Type B pancreatic cell (in vitro differentiated cells): Measurements from ENCODE around the gene COLGALT1. TPM values are rescaled to one million over a fixed set of nuclear protein-coding genes. Genes with fewer than 3 reads are reported as not detected.

ENCODE experiments used
- DNase-seq: peaks from one replicate; pipeline ENCODE4 v3.0.0; 2021; ENCODE audit warnings: mixed read lengths; ENCODE audit not compliant: unreplicated experiment; ENCODE audit errors: extremely low spot score
- H3K27ac Mint-ChIP-seq: 2 replicates; pipeline ENCODE4 v1.8.0; 2021; ENCODE audit warnings: mild to moderate bottlenecking, mixed read lengths
- H3K27me3 Mint-ChIP-seq: 2 replicates; pipeline ENCODE4 v1.8.0; 2021; ENCODE audit warnings: mixed read lengths
- H3K36me3 Mint-ChIP-seq: 2 replicates; pipeline ENCODE4 v1.8.0; 2021; ENCODE audit warnings: mixed read lengths
- H3K4me1 Mint-ChIP-seq: one replicate; pipeline ENCODE4 v1.8.0; 2021; ENCODE audit warnings: mixed read lengths; ENCODE audit not compliant: unreplicated experiment
- H3K4me3 Mint-ChIP-seq: 2 replicates; pipeline ENCODE4 v1.8.0; 2021; ENCODE audit warnings: mild to moderate bottlenecking, mixed read lengths
- H3K9me3 Mint-ChIP-seq: 2 replicates; pipeline ENCODE4 v1.8.0; 2021; ENCODE audit warnings: mixed read lengths
- total RNA-seq: library from RNA; stranded (reverse); gene quantifications from 2 replicates; pipeline ENCODE4 v1.2.1, GENCODE V29; 2021; ENCODE audit warnings: low replicate concordance
- TF ChIP-seq, protein P1 (sequence below): fragments of 200-600 bp; sonication (generic); conservative IDR thresholded peaks from 2 replicates; pipeline ENCODE4 v1.5.0; 2021; ENCODE audit warnings: antibody characterized with exemption, mild to moderate bottlenecking

Gene COLGALT1
- total RNA-seq, 1 donor from 2014 or later = 73.7 TPM

DNA sequence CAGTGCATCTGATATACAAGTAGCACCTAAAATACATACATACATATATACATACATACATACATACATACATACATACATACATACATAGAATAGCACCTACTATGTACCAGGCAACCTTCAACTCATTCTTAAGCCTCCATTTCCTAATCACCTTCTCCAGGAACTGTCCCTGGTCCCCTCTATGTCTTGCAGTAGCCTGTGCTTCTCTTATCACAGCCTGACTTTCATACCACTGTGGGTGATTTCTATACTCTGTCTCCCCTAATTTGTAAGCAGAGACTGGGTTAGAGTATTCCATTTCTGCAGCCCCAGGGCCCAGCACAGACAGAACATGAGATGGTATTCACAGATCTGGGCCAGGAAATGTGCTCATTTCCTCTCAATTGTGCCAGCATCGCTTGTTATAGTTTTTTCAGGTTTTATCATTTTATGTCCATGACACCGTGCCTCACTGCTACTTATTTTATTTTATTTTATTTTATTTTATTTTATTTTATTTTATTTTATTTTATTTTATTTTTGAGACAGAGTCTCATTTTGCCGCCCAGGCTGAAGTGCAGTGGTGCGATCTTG is 14.2 kb upstream of the COLGALT1 start:
- no peak for DNase-seq
- Mint-ChIP-seq H3K27ac (no peak overlapping the region), H3K27me3 (peaks cover 27% of the 10 kb centered on the region), H3K4me3 (peak overlapping the region; percentile 48), H3K36me3 (no peaks in the 10 kb centered on the region), H3K9me3 (no peaks in the 10 kb centered on the region), H3K4me1 (no peaks in the 10 kb centered on the region)
- TF ChIP-seq, protein P1, sequence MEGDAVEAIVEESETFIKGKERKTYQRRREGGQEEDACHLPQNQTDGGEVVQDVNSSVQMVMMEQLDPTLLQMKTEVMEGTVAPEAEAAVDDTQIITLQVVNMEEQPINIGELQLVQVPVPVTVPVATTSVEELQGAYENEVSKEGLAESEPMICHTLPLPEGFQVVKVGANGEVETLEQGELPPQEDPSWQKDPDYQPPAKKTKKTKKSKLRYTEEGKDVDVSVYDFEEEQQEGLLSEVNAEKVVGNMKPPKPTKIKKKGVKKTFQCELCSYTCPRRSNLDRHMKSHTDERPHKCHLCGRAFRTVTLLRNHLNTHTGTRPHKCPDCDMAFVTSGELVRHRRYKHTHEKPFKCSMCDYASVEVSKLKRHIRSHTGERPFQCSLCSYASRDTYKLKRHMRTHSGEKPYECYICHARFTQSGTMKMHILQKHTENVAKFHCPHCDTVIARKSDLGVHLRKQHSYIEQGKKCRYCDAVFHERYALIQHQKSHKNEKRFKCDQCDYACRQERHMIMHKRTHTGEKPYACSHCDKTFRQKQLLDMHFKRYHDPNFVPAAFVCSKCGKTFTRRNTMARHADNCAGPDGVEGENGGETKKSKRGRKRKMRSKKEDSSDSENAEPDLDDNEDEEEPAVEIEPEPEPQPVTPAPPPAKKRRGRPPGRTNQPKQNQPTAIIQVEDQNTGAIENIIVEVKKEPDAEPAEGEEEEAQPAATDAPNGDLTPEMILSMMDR = no peak

DNA sequence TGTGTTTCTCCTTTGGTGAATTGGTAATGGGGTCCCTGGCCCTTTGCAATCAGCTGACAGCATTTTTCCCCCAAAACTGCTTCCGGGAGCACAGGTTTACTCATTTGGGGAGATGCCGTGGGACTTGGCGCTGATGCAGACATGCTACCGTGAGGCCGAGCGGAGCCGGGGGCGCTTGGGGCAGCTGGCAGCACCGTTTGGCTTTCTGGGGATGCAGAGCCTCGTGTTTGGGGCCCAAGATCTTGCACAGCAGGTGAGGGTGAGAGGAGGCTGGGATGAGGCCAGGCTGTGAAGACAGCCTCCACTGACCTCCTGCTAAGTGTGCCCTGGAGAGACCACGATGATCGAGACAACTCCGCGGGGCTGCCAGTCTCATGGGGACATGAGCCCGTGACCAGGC is 13.4 kb upstream of the COLGALT1 start:
- Mint-ChIP-seq H3K4me3 (no peak overlapping the region), H3K9me3 (no peaks in the 10 kb centered on the region), H3K27ac (no peak overlapping the region), H3K27me3 (peaks cover 22% of the 10 kb centered on the region), H3K36me3 (no peaks in the 10 kb centered on the region), H3K4me1 (no peaks in the 10 kb centered on the region)
- TF ChIP-seq, protein P1 = no peak
- no peak for DNase-seq

DNA sequence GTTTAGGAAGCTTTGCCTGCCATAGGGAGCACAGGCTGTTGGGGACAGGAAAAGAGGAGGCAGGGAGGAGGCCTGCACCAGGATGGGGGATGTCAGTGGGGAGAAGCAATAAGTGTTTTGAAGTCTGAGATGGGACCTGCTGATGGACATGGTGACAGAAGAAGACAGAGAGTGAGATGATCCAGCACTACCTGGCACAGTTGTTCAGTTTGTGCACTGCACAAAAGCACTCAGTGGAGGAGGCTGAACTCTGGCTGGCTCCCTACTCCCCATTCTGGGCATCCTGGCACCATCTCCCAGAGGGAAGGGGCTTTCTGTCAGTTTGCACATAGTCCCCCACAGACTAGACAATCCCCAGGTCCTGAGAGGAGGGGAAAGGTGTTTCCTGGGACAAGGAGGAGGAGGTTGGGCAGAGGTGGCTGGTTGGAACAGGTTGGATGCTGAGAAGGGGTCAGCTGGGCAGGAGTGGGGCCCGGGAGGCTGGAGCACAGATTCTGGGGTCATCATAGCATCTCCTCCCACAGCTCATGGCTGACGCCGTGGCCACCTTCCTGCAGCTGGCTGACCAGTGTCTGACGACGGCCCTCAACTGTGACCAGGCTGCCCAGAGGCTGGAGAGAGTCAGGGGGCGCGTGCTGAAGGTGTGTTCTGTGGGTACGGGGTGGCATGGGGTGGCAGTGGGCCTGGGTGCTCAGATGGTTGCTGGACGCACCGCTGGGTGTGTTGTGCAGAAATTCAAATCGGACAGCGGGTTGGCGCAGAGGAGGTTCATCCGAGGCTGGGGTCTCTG is 12.5 kb upstream of the COLGALT1 start:
- Mint-ChIP-seq H3K27ac (no peak overlapping the region), H3K36me3 (no peaks in the 10 kb centered on the region), H3K27me3 (peaks cover 14% of the 10 kb centered on the region), H3K9me3 (no peaks in the 10 kb centered on the region), H3K4me1 (no peaks in the 10 kb centered on the region), H3K4me3 (no peak overlapping the region)
- DNase-seq = no peak
- TF ChIP-seq, protein P1 = no peak

DNA sequence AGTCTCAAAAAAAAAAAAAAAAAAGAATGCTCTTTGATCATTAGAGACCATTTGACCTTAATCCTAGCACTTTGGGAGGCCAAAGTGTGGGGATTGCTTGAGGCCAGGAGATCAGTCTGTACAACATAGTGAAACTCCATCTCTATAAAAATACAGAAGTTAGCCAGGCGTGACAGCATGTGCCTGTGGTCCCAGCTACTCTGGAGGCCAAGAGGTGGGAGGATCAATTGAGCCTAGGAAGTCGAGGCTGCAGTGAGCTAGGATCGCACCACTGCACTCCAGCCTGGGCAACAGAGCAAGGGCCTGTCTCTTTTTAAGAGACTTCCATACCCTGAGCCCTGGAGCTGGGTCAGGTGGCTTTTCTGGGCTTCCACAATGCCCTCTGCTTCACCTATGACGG is 11.5 kb upstream of the COLGALT1 start:
- peaks cover 6% of the 10 kb centered on the region for H3K27me3 Mint-ChIP-seq
- no peaks in the 10 kb centered on the region for H3K9me3 Mint-ChIP-seq
- H3K4me3 Mint-ChIP-seq = no peak overlapping the region
- no peak overlapping the region for H3K27ac Mint-ChIP-seq
- no peak for DNase-seq
- TF ChIP-seq, protein P1 = no peak
- no peaks in the 10 kb centered on the region for H3K36me3 Mint-ChIP-seq
- no peaks in the 10 kb centered on the region for H3K4me1 Mint-ChIP-seq

DNA sequence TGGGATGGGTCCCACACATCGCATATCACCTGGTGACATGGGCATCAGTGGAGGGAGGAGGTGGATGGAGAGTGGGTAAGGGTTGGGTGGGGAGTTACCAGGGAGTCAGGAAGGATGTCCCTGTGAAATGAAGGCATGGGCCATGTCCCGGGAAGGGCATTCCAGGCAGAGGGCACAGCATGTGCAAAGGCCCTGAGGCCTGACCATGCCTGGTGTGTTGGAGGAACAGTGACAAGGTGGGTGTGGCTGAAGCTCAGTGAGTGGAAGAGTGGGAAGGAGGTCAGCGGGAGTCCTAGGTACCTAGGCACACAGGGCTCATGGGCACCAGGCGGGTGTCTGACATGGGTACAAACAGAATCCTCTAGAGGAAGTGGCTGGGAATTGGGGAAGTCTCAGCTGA is 11.0 kb upstream of the COLGALT1 start:
- no peak overlapping the region for H3K4me3 Mint-ChIP-seq
- H3K4me1 Mint-ChIP-seq = no peaks in the 10 kb centered on the region
- no peaks in the 10 kb centered on the region for H3K9me3 Mint-ChIP-seq
- no peak for DNase-seq
- TF ChIP-seq, protein P1 = no peak
- no peak overlapping the region for H3K27ac Mint-ChIP-seq
- H3K36me3 Mint-ChIP-seq = no peaks in the 10 kb centered on the region
- H3K27me3 Mint-ChIP-seq = peaks cover 6% of the 10 kb centered on the region
